ENCODE data around the gene RAPGEF3. TPM values are rescaled to one million over a fixed set of nuclear protein-coding genes. Genes with fewer than 3 reads are reported as not detected.

Gene RAPGEF3
- total RNA-seq, 1 donor from 2014 or later: 165 TPM

DNA sequence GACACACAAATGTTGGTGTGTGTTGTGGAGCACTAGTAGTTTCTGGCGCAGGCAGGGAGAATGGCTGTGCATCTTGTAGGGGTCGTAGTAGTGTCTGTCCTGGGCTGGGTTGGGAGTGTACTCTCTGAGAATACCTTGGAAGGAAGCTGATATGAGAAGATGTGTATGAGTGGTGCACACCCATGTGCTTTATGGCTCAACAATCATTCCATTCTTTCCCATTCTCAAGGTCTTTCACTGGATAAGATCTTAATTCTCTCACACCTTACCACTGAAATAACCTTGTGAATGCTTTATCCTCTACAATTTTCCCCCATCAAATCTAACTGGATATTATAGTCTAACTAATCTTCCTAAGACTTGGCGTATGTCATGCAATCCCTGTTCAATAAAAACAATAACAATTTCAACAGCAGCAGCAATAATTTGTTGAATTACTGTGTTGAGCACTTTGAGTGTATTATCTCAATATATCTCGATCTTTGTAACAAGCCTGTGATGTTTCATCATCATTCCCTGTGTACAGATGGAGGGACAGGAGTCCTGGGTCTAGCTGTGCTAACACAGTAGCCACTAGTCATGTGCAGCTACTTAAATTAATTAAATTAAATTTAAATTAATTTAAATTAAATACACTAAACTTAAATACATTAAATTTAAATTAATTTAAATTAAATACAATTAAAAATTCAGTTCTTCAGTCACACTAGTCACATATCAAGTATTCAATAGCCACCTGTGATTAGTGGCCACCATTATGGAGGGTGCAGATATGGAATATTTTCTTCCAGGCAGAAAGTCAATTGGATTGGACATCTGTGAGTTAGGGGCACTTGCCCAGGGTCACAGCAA, 10.8 kb upstream of the RAPGEF3 start:
- TF ChIP-seq, protein P1, sequence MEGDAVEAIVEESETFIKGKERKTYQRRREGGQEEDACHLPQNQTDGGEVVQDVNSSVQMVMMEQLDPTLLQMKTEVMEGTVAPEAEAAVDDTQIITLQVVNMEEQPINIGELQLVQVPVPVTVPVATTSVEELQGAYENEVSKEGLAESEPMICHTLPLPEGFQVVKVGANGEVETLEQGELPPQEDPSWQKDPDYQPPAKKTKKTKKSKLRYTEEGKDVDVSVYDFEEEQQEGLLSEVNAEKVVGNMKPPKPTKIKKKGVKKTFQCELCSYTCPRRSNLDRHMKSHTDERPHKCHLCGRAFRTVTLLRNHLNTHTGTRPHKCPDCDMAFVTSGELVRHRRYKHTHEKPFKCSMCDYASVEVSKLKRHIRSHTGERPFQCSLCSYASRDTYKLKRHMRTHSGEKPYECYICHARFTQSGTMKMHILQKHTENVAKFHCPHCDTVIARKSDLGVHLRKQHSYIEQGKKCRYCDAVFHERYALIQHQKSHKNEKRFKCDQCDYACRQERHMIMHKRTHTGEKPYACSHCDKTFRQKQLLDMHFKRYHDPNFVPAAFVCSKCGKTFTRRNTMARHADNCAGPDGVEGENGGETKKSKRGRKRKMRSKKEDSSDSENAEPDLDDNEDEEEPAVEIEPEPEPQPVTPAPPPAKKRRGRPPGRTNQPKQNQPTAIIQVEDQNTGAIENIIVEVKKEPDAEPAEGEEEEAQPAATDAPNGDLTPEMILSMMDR (IDR thresholded peaks at IDR 0.05): no peak
- intact Hi-C loops (cut with DNase I): no loop called here

DNA sequence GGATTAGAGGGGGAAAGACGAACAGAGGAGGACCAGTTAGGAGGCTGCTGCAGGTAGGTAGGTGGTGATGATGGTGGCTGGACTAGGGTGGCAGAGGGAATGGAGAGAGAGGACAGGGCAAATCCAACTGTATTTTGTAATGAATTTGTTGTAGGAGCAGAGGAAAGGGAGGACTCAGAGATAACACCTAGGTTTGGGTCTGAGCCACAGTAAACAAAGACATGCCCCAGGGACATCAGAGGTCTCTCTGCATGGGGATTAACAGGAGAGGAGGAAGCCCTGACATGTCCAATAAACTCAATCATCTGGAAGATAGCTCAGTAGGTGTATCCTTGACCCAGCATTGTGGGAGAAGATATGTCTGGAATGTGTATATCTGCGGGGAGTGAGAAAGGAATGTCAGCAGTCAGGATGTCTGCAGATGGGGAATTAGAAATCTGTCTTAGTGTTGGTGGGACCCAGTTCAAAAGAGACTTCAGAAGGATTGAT, 9.7 kb upstream of the RAPGEF3 start:
- Histone ChIP-seq H3K4me3 (no peak overlapping the region), H3K27ac (no peak overlapping the region)
- intact Hi-C loops (cut with DNase I): no loop called here

More for the DNA sequence above, 10.8 kb upstream of the RAPGEF3 start:
- Histone ChIP-seq H3K36me3 (no peaks in the 10 kb centered on the region), H3K9me3 (no peaks in the 10 kb centered on the region), H3K4me3 (no peak overlapping the region), H3K4me1 (peaks cover under 1 to 17% of the 10 kb centered on the region in 2 donors), H3K27me3 (no peaks in the 10 kb centered on the region), H3K27ac (no peak overlapping the region)
- no peak for DNase-seq (ENCODE audit: low spot score in 2 of 2)

DNA sequence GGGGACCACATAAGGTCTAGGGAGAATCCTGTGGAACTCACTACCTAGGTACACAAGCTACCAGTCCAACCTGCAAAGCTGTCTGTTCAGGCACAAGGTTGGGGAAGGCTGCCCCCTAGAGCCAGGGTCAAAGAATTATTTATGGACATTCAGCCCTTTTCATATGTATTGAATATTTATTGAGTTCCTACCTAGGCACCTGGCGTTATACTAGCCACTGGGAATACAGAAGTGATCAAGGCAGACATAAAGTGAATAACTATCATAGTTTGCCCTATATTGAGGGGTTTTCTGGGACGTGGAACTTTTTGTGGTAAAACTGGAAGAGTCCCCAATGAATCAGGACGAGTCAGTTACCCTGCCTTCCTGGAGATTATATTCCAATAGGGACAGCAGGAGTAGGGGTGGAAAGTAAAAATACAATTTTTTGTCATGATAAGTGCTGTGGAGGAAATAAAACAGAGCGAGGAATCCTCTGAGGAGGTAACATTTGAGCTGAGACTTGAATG, 8.6 kb upstream of the RAPGEF3 start:
- H3K4me1 ChIP-seq: peaks cover 0 to 8% of the 10 kb centered on the region in 2 donors
- no peak overlapping the region for H3K4me3 ChIP-seq
- no peaks in the 10 kb centered on the region for H3K36me3 ChIP-seq
- intact Hi-C loops (cut with DNase I): loop anchor here (1.0 kb wide), 2 partner anchors 25 to 52 kb away; no protein-coding TSS in a partner anchor
- DNase-seq (ENCODE audit: low spot score in 2 of 2): no peak
- no peaks in the 10 kb centered on the region for H3K9me3 ChIP-seq
- H3K27me3 ChIP-seq: no peaks in the 10 kb centered on the region
- H3K27ac ChIP-seq: no peak overlapping the region
- TF ChIP-seq, protein P1 (IDR thresholded peaks at IDR 0.05): peak; percentile 37 to 56 (median 39)

More for the DNA sequence above, 9.7 kb upstream of the RAPGEF3 start:
- H3K27me3 ChIP-seq: no peaks in the 10 kb centered on the region
- TF ChIP-seq, protein P1 (IDR thresholded peaks at IDR 0.05): no peak
- no peak for DNase-seq (ENCODE audit: low spot score in 2 of 2)
- no peaks in the 10 kb centered on the region for H3K9me3 ChIP-seq
- peaks cover 0 to 12% of the 10 kb centered on the region in 2 donors for H3K4me1 ChIP-seq
- H3K36me3 ChIP-seq: no peaks in the 10 kb centered on the region

DNA sequence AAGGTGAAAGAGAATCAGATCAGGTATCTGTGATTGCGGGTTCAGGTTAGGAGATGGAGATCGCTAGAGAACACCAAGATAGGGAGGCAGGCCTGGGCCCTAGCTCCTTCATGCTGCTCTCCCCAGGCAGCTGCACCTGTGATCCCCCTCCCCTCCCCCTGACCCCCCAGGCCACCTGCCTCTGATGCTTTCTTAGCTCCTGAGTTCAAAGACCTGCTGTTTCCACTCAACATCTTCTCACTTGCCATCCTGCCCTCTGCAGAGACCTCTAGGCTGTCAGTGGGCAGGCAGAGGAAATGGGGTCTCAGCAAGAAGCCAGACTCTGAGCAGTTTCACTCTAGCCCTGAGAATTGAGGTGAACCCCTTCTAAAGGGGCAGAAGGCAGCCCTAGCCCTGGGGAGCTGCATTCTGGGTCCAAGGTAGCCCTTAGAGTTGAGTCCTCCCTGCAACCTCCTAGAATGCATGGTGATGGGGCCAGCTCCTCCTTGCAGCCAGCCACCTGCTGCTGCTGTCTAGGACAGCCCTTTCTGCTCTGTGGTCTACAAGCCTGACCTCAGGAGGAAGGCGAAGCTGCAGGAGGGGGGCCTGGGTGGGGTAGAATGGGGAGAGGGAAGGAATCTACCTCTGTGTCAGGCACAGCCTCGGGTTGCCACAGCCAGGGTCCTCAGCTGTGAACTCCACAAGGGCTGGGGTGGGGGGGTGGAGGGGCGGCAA, 8.0 kb upstream of the RAPGEF3 start:
- H3K4me1 ChIP-seq: peaks cover 0 to 8% of the 10 kb centered on the region in 2 donors
- TF ChIP-seq, protein P1 (IDR thresholded peaks at IDR 0.05): no peak
- no peak overlapping the region for H3K27ac ChIP-seq
- no peak for DNase-seq (ENCODE audit: low spot score in 2 of 2)
- no peak overlapping the region for H3K4me3 ChIP-seq
- no peaks in the 10 kb centered on the region for H3K9me3 ChIP-seq
- H3K36me3 ChIP-seq: no peaks in the 10 kb centered on the region
- intact Hi-C loops (cut with DNase I): loop anchor here (1.0 kb wide), 2 partner anchors 24 to 51 kb away; no protein-coding TSS in a partner anchor
- no peaks in the 10 kb centered on the region for H3K27me3 ChIP-seq

DNA sequence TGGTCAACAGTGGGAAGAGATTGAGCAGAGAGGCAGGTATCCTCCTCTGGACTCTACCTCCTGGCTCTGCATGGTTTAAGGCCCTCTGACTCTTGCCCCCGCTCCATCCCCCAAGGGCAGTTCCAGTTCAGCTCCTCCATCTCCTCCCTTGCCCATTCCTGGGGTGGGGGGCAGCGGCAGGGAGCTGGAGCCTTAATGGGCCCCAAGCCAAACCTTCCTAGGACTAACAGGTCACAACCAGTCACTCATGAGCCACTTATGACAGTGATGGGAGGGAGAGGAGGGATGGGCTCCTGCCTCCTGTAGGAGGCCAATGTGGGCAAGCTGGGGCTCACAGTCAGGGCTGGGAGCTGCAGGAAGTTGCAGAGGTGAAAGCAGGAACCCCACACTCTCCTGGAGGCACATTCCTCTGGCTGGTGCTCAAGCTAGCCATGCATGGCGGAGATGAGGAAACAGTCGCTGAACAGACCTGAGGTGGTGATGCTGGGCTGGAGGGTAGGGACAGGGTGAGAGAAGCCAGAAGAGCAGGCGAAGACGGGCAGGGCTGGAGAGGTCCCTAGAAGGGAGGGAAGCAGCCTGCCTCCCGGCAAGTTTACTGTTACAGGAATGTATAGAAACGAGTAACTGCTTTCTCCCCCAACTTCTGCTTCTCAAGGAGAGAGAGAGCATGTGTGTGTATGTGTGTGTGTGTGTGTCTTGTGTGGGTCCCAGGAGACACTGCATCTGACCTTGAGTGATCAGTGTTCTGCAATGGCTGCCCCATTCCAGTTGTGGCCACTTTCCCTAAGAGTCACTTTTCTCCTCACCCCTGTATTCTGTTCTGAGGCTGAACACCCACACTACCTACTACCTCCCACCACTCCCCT, 5.0 kb upstream of the RAPGEF3 start:
- no peaks in the 10 kb centered on the region for H3K9me3 ChIP-seq
- no peak for DNase-seq (ENCODE audit: low spot score in 2 of 2)
- TF ChIP-seq, protein P1 (IDR thresholded peaks at IDR 0.05): no peak
- H3K36me3 ChIP-seq: no peaks in the 10 kb centered on the region
- no peaks in the 10 kb centered on the region for H3K27me3 ChIP-seq
- peaks cover 0 to 15% of the 10 kb centered on the region in 2 donors for H3K4me1 ChIP-seq
- H3K4me3 ChIP-seq: no peak overlapping the region
- H3K27ac ChIP-seq: peak overlapping the region in 1 of 2 donors; percentile 16
- intact Hi-C loops (cut with DNase I): no loop called here
